Neural cell (in vitro differentiated cells): ENCODE results near the gene SUPT4H1. TPM values are rescaled to one million over a fixed set of nuclear protein-coding genes. Genes with fewer than 3 reads are reported as not detected.

Experiments used
- H2AFZ ChIP-seq: fragments of 200-600, 300-800 bp; sonication (generic), shearing (Covaris generic); 2 replicates; pipeline ENCODE4 v1.6.0; 2014; ENCODE audit warnings: low read depth, mild to moderate bottlenecking, antibody characterized with exemption, low read length, moderate library complexity
- H3F3A ChIP-seq: fragments of 200-600 bp; shearing (Covaris generic); 2 replicates; pipeline ENCODE4 v1.6.1; 2016; ENCODE audit warnings: mild to moderate bottlenecking, moderate library complexity, mixed read lengths, antibody characterized with exemption, low read length; ENCODE audit not compliant: insufficient read depth, poor library complexity, severe bottlenecking
- H3K27ac ChIP-seq: fragments of 200-600, 300-800 bp; sonication (generic), shearing (Covaris generic); 2 replicates; pipeline ENCODE4 v1.5.1; 2014; ENCODE audit warnings: mild to moderate bottlenecking, low read length, moderate library complexity
- H3K27me3 ChIP-seq: fragments of 300-800, 200-600 bp; sonication (generic), shearing (Covaris generic); 2 replicates; pipeline ENCODE4 v1.6.0; 2014; ENCODE audit warnings: mild to moderate bottlenecking, low read depth, low read length, moderate library complexity; ENCODE audit not compliant: insufficient read depth
- H3K36me3 ChIP-seq: fragments of 300-800, 200-600 bp; sonication (generic), shearing (Covaris generic); 2 replicates; pipeline ENCODE4 v1.5.1; 2014; ENCODE audit warnings: mild to moderate bottlenecking, antibody characterized with exemption, low read length, moderate library complexity; ENCODE audit not compliant: insufficient read depth
- H3K4me2 ChIP-seq: fragments of 300-800, 200-600 bp; sonication (generic), shearing (Covaris generic); 2 replicates; pipeline ENCODE4 v1.6.0; 2014; ENCODE audit warnings: mild to moderate bottlenecking, low read length
- H3K4me3 ChIP-seq: fragments of 300-800, 200-600 bp; sonication (generic), shearing (Covaris generic); 2 replicates; pipeline ENCODE4 v1.5.1; 2014; ENCODE audit warnings: mild to moderate bottlenecking, low read length, moderate library complexity
- H3K79me2 ChIP-seq: fragments of 200-600 bp; shearing (Covaris generic); replicated peaks from 2 replicates; pipeline ENCODE4 v1.6.0; 2014; ENCODE audit warnings: mild to moderate bottlenecking, low read length, moderate library complexity; ENCODE audit not compliant: insufficient read depth
- H3K9ac ChIP-seq: fragments of 300-800, 200-600 bp; sonication (generic), shearing (Covaris generic); 2 replicates; pipeline ENCODE4 v1.6.1; 2016; ENCODE audit warnings: mild to moderate bottlenecking, low read length, mixed read lengths
- H3K9me2 ChIP-seq: fragments of 200-600 bp; shearing (Covaris generic); 2 replicates; pipeline ENCODE4 v1.6.1; 2016; ENCODE audit warnings: mild to moderate bottlenecking, low read length, mixed read lengths; ENCODE audit not compliant: insufficient read depth
- H3K9me3 ChIP-seq: fragments of 200-600, 300-800 bp; sonication (generic), shearing (Covaris generic); 2 replicates; pipeline ENCODE4 v1.6.1; 2016; ENCODE audit warnings: mild to moderate bottlenecking, mixed run types, low read length, moderate library complexity, mixed read lengths
- H4K20me1 ChIP-seq: fragments of 200-600 bp; shearing (Covaris generic); 2 replicates; pipeline ENCODE4 v1.6.1; 2016; ENCODE audit warnings: mild to moderate bottlenecking, mixed run types; ENCODE audit not compliant: insufficient read depth
- EP300 ChIP-seq: fragments of 450-650 bp; conservative IDR thresholded peaks from 2 replicates; pipeline ENCODE4 v1.6.1; 2014; ENCODE audit warnings: antibody characterized with exemption, mild to moderate bottlenecking, moderate library complexity; ENCODE audit not compliant: poor library complexity, severe bottlenecking
- EZH2 ChIP-seq: fragments of 200-600, 300-800 bp; shearing (Covaris generic), sonication (generic); IDR thresholded peaks from 2 replicates; pipeline ENCODE4 v1.6.1; 2014; ENCODE audit warnings: antibody characterized with exemption, low read length, borderline replicate concordance, mild to moderate bottlenecking; ENCODE audit not compliant: insufficient read depth, poor library complexity, severe bottlenecking
- MXI1 ChIP-seq: fragments of 450-650 bp; conservative IDR thresholded peaks from 2 replicates; pipeline ENCODE4 v1.6.1; 2014; ENCODE audit warnings: antibody characterized with exemption, mild to moderate bottlenecking; ENCODE audit not compliant: poor library complexity, severe bottlenecking
- POLR2AphosphoS5 ChIP-seq: IDR thresholded peaks from 2 replicates; pipeline ENCODE4 v1.6.1; 2012
- RAD21 ChIP-seq: fragments of 450-650 bp; conservative IDR thresholded peaks from 2 replicates; pipeline ENCODE4 v1.6.1; 2014; ENCODE audit warnings: antibody characterized with exemption, mild to moderate bottlenecking, moderate library complexity
- SMC3 ChIP-seq: fragments of 450-650 bp; conservative IDR thresholded peaks from 2 replicates; pipeline ENCODE4 v1.6.1; 2014; ENCODE audit warnings: antibody characterized with exemption, mild to moderate bottlenecking, moderate library complexity; ENCODE audit not compliant: poor library complexity
- TAF1 ChIP-seq: IDR thresholded peaks from 2 replicates; pipeline ENCODE4 v1.6.1; 2012; ENCODE audit warnings: low read depth
- polyA plus RNA-seq: library from polyadenylated mRNA; depleted of rRNA; stranded (reverse); fragments of >200 nt; gene quantifications from 2 replicates; pipeline ENCODE4 v1.2.3, GENCODE V29; 2014
- TF ChIP-seq, protein P1 (sequence below): IDR thresholded peaks from 2 replicates; pipeline ENCODE4 v1.6.1; 2012; ENCODE audit warnings: borderline replicate concordance
- TF ChIP-seq, protein P2 (sequence below): fragments of 450-650 bp; IDR thresholded peaks from 2 replicates; pipeline ENCODE4 v1.5.1; 2014; ENCODE audit warnings: antibody characterized with exemption, mild to moderate bottlenecking, moderate library complexity; ENCODE audit not compliant: poor library complexity, severe bottlenecking

Gene SUPT4H1
- polyA plus RNA-seq, 1 donor from 2014 or later, result 109 TPM

DNA sequence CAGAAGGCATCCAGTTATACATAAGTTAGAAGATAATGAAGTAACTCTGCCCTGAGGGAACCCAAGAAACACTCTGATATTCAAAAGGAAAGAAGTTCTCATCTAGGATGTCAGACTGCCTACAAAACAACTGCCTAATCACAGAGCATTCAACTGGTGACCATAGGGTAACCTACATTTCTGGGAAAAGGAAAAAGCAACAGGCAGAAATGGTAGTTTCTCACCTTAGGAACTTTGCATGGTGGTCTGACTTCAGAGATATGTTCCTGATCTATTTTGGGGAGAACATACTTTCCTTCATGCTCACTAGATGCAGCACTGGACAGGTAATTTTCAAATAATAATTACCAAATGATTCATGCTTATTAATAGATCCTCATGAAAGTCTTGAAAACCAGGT lies 48.8 kb upstream of the SUPT4H1 start:
- TF ChIP-seq, protein P1, sequence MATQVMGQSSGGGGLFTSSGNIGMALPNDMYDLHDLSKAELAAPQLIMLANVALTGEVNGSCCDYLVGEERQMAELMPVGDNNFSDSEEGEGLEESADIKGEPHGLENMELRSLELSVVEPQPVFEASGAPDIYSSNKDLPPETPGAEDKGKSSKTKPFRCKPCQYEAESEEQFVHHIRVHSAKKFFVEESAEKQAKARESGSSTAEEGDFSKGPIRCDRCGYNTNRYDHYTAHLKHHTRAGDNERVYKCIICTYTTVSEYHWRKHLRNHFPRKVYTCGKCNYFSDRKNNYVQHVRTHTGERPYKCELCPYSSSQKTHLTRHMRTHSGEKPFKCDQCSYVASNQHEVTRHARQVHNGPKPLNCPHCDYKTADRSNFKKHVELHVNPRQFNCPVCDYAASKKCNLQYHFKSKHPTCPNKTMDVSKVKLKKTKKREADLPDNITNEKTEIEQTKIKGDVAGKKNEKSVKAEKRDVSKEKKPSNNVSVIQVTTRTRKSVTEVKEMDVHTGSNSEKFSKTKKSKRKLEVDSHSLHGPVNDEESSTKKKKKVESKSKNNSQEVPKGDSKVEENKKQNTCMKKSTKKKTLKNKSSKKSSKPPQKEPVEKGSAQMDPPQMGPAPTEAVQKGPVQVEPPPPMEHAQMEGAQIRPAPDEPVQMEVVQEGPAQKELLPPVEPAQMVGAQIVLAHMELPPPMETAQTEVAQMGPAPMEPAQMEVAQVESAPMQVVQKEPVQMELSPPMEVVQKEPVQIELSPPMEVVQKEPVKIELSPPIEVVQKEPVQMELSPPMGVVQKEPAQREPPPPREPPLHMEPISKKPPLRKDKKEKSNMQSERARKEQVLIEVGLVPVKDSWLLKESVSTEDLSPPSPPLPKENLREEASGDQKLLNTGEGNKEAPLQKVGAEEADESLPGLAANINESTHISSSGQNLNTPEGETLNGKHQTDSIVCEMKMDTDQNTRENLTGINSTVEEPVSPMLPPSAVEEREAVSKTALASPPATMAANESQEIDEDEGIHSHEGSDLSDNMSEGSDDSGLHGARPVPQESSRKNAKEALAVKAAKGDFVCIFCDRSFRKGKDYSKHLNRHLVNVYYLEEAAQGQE, result no peak
- TF ChIP-seq, protein P2, sequence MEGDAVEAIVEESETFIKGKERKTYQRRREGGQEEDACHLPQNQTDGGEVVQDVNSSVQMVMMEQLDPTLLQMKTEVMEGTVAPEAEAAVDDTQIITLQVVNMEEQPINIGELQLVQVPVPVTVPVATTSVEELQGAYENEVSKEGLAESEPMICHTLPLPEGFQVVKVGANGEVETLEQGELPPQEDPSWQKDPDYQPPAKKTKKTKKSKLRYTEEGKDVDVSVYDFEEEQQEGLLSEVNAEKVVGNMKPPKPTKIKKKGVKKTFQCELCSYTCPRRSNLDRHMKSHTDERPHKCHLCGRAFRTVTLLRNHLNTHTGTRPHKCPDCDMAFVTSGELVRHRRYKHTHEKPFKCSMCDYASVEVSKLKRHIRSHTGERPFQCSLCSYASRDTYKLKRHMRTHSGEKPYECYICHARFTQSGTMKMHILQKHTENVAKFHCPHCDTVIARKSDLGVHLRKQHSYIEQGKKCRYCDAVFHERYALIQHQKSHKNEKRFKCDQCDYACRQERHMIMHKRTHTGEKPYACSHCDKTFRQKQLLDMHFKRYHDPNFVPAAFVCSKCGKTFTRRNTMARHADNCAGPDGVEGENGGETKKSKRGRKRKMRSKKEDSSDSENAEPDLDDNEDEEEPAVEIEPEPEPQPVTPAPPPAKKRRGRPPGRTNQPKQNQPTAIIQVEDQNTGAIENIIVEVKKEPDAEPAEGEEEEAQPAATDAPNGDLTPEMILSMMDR, result no peak
- no peak for TF ChIP-seq TAF1
- no peak for TF ChIP-seq POLR2AphosphoS5
- TF ChIP-seq RAD21, result no peak
- TF ChIP-seq EP300, result no peak
- H3K27ac ChIP-seq, result no peak overlapping the region
- no peaks in the 10 kb centered on the region for H4K20me1 ChIP-seq

DNA sequence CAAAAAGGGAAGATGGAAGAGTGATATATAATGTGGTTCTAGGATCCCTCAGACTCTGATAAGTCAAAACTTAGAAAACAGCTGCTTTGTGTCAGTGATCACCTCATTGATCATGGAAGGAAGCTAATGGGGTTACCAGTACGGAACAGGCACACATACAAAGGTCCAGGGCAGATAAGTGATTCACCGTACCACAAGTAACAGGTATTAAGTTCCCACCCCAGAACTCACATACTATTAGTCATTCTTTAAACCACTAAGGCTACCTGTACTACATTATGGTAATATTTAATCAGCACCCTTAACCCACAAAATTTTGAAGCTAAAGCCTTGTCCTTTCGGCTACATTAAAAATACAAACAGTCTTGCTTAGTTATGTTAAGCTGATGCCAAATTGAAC lies 48.0 kb upstream of the SUPT4H1 start:
- H3K79me2 ChIP-seq, result no peaks in the 10 kb centered on the region
- no peaks in the 10 kb centered on the region for H3K9me3 ChIP-seq
- no peak overlapping the region for H3K9ac ChIP-seq
- no peak for TF ChIP-seq EZH2
- no peak for TF ChIP-seq RAD21
- TF ChIP-seq SMC3, result no peak
- TF ChIP-seq, protein P1, result no peak
- TF ChIP-seq MXI1, result no peak
- TF ChIP-seq, protein P2, result no peak
- no peak for TF ChIP-seq TAF1
- TF ChIP-seq EP300, result no peak
- no peak for TF ChIP-seq POLR2AphosphoS5
- H3F3A ChIP-seq, result no peaks in the 10 kb centered on the region
- H4K20me1 ChIP-seq, result no peaks in the 10 kb centered on the region
- no peak overlapping the region for H2AFZ ChIP-seq
- H3K9me2 ChIP-seq, result no peaks in the 10 kb centered on the region
- H3K36me3 ChIP-seq, result no peaks in the 10 kb centered on the region
- H3K27me3 ChIP-seq, result no peaks in the 10 kb centered on the region
- H3K27ac ChIP-seq, result no peak overlapping the region
- no peak overlapping the region for H3K4me2 ChIP-seq
- H3K4me3 ChIP-seq, result no peak overlapping the region

More for the DNA sequence above, 48.8 kb upstream of the SUPT4H1 start:
- Histone ChIP-seq H3K9me2 (no peaks in the 10 kb centered on the region), H3K4me2 (no peak overlapping the region), H3K79me2 (no peaks in the 10 kb centered on the region), H3K9me3 (no peaks in the 10 kb centered on the region), H3K36me3 (no peaks in the 10 kb centered on the region), H3K9ac (no peak overlapping the region), H3K27me3 (no peaks in the 10 kb centered on the region), H3K4me3 (no peak overlapping the region), H3F3A (no peaks in the 10 kb centered on the region), H2AFZ (no peak overlapping the region)
